Measurements from ENCODE around the gene USP38. TPM values are rescaled to one million over a fixed set of nuclear protein-coding genes. Genes with fewer than 3 reads are reported as not detected.

USP38 gene
- total RNA-seq, 6 donors from 2014 or later = 14.7 to 41.7 (median 23.4) TPM

GRCh38 chr4:143199503-143199902 is 14.8 kb downstream of the USP38 start:
- Histone ChIP-seq H3K27ac (no peak overlapping the region), H3K36me3 (peaks cover 24 to 88% (median 54%) of the 10 kb centered on the region in 4 donors), H3K4me1 (peaks cover 0 to 6% (median 0%) of the 10 kb centered on the region in 4 donors), H3K9me3 (no peaks in the 10 kb centered on the region), H3K27me3 (no peaks in the 10 kb centered on the region), H3K4me3 (no peak overlapping the region)
- 90 to 91% methylated on average over 2 of the region's 2 CpGs for WGBS, 2 donors
- TF ChIP-seq EP300 (IDR thresholded peaks at IDR 0.05) (no peak), POLR2AphosphoS5 (IDR thresholded peaks at IDR 0.05) (no peak), CTCF (IDR thresholded peaks at IDR 0.05) (no peak), POLR2A (IDR thresholded peaks at IDR 0.05) (no peak)
- DNase-seq = no peak
- no peak for ATAC-seq (ENCODE audit: low FRiP score in 2 of 2)

- no peak overlapping the region for H3K27ac ChIP-seq
- peaks cover 19 to 89% (median 52%) of the 10 kb centered on the region in 4 donors for H3K36me3 ChIP-seq
- peaks cover 0 to 6% (median 1%) of the 10 kb centered on the region in 4 donors for H3K4me1 ChIP-seq
- H3K4me3 ChIP-seq = no peak overlapping the region
- DNase-seq = no peak
- no peaks in the 10 kb centered on the region for H3K9me3 ChIP-seq
- TF ChIP-seq CTCF (IDR thresholded peaks at IDR 0.05) (no peak), POLR2AphosphoS5 (IDR thresholded peaks at IDR 0.05) (no peak), EP300 (IDR thresholded peaks at IDR 0.05) (no peak), POLR2A (IDR thresholded peaks at IDR 0.05) (no peak)
- ATAC-seq (ENCODE audit: low FRiP score in 2 of 2) = no peak
- no peaks in the 10 kb centered on the region for H3K27me3 ChIP-seq
- WGBS, 2 donors = 92 to 94% methylated on average over 1 of the region's 1 CpG
Measured at GRCh38 chr4:143202824-143203223, 18.1 kb downstream of the USP38 start.

GRCh38 chr4:143203577-143203976 is 18.9 kb downstream of the USP38 start:
- peaks cover 17 to 83% (median 45%) of the 10 kb centered on the region in 4 donors for H3K36me3 ChIP-seq
- TF ChIP-seq CTCF (IDR thresholded peaks at IDR 0.05) = no peak
- no peak for TF ChIP-seq EP300 (IDR thresholded peaks at IDR 0.05)
- no peak for TF ChIP-seq POLR2A (IDR thresholded peaks at IDR 0.05)
- WGBS, 2 donors = 97% methylated on average over 1 of the region's 1 CpG

GRCh38 chr4:143207555-143207954 is 22.8 kb downstream of the USP38 start:
- ATAC-seq (ENCODE audit: low FRiP score in 2 of 2) = peak in 1 of 2 donors; percentile 47
- Histone ChIP-seq H3K4me3 (no peak overlapping the region), H3K27me3 (no peaks in the 10 kb centered on the region), H3K27ac (no peak overlapping the region), H3K4me1 (peaks cover 0 to 3% (median 0%) of the 10 kb centered on the region in 4 donors), H3K9me3 (no peaks in the 10 kb centered on the region), H3K36me3 (peaks cover 13 to 77% (median 34%) of the 10 kb centered on the region in 4 donors)
- TF ChIP-seq POLR2AphosphoS5 (IDR thresholded peaks at IDR 0.05) (no peak), CTCF (IDR thresholded peaks at IDR 0.05) (peak in 2 of 6 experiments; percentile 8 to 14), EP300 (IDR thresholded peaks at IDR 0.05) (no peak), POLR2A (IDR thresholded peaks at IDR 0.05) (no peak)
- DNase-seq = no peak
- 19 to 42% methylated on average over 1 of the region's 1 CpG for WGBS, 2 donors

More at GRCh38 chr4:143203577-143203976, 18.9 kb downstream of the USP38 start:
- DNase-seq (no peak), ATAC-seq (ENCODE audit: low FRiP score in 2 of 2) (no peak)
- no peaks in the 10 kb centered on the region for H3K27me3 ChIP-seq
- peaks cover 0 to 6% (median 2%) of the 10 kb centered on the region in 4 donors for H3K4me1 ChIP-seq
- H3K9me3 ChIP-seq = no peaks in the 10 kb centered on the region
- H3K27ac ChIP-seq = no peak overlapping the region
- H3K4me3 ChIP-seq = no peak overlapping the region

GRCh38 chr4:143212566-143212965 is 27.8 kb downstream of the USP38 start:
- no peak overlapping the region for H3K4me3 ChIP-seq
- H3K27me3 ChIP-seq = no peaks in the 10 kb centered on the region
- no peak for ATAC-seq (ENCODE audit: low FRiP score in 2 of 2)
- H3K4me1 ChIP-seq = peaks cover 0 to 6% (median 0%) of the 10 kb centered on the region in 4 donors
- DNase-seq = no peak
- no peak for TF ChIP-seq POLR2AphosphoS5 (IDR thresholded peaks at IDR 0.05)
- TF ChIP-seq EP300 (IDR thresholded peaks at IDR 0.05) = no peak
- TF ChIP-seq CTCF (IDR thresholded peaks at IDR 0.05) = no peak
- WGBS, 2 donors = 48 to 66% methylated on average over 2 of the region's 2 CpGs
- H3K27ac ChIP-seq = no peak overlapping the region
- H3K9me3 ChIP-seq = no peaks in the 10 kb centered on the region
- H3K36me3 ChIP-seq = peaks cover 10 to 64% (median 21%) of the 10 kb centered on the region in 4 donors
